ENCODE measurements around the gene OTOL1. TPM values are rescaled to one million over a fixed set of nuclear protein-coding genes. Genes with fewer than 3 reads are reported as not detected.

Gene OTOL1
- total RNA-seq, 1 donor from 2014 or later: not detected

DNA sequence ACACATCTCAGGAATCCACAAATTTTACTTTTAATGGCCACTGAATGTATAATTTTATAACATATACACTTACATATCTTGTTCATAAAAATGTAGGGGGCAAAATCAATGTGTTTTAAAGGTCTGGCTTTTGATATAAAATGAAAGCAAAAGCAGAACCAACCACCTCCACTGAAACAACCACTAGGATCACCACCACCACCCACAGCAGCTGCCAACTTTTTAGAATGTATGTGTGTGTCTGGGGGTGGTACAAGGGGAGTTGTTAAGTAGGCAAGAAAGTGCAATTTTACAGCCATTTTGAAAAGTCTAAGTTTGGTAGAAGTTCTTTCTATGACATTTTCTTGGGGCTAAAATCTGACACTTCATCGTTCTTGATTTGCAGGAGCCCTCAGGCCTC, 44.0 kb downstream of the OTOL1 start:
- DNase-seq (ENCODE audit: low spot score): no peak

- no peak for DNase-seq (ENCODE audit: low spot score)
Observed at GRCh38 chr3:161545824-161546223, 49.2 kb downstream of the OTOL1 start.

DNA sequence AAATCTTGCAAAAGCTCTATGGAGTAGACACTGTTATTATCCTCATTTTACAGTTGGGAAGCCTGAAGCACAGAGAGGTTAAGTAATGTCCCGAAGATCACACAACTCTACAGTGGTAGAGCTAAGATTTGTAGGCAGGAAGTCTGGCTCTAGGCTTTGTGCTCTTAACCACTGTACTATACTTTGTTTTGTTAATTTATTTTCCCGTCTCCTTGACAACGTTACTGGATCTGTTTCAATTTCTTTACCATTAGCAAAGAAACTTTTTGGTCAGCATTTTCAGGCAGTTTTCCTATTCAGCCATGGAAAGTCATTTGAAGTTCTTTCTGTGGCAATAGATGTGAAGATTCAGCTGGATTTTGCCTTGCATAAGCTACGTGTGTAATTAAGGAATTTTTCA, 51.7 kb downstream of the OTOL1 start:
- no peak for DNase-seq (ENCODE audit: low spot score)

DNA sequence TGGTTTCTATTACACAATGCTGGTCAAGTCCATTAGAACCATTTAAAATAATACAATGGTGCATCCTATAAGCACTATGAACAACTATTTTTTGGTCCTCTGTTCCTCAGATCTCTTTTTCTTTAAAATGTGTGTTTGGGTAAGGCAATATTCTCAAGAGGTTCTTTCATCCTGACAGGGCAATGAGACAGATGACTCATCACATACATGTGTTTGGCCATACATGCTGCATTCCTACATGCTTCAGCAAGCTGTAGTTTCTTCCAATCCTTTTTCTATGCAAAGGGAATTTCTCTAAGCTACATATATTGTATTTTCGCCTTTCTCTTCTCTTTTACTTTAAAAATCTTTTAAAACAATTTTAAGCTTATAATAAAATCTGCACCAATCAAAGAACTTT, 52.7 kb downstream of the OTOL1 start:
- no peak for DNase-seq (ENCODE audit: low spot score)

- no peak for DNase-seq (ENCODE audit: low spot score)
Observed at GRCh38 chr3:161550491-161551195, 54.0 kb downstream of the OTOL1 start.

DNA sequence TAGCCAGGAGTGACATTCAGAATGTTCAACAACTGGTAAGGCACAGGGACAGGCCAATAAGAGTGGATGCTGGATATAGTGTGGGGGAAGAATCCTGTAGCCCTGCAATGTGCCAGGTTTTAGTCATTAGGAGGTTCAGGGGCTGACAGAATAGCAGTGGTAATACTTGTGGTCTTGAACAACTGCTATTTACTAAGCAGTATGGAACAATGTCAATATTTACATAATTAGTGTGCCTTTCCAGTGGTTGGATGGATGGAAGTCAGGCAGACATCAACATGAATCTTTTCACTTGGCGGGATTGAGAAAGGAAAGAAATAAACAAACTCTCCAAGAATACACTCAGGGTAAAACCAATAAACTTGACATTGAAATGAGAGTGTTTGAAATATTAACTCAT, 55.1 kb downstream of the OTOL1 start:
- no peak for DNase-seq (ENCODE audit: low spot score)

DNA sequence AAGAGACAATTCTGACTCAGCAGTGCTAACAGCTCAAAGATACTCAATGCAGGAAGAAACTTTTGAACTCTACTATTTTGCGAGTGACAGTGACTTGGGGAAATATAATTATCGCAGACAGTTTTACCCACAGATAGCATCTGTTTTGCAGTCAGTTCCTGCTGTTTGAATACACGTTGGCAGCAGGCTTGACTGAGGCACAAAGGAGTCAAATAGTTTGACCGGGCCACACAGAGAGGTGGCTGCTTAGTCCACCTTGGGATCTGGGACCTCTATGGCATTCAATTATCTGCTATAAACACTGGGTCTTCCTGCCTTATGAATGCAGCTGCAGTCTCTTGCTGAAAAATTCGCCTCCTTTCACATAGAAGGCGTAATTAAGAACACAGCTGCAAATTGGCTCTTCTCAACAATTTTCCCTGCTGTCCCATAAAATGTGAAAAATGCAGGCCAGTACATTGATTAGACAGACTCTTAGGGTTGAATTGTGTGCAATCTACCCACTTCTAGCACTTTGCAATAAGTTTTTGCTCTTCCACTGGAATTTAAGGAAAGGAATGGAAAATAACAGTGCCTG, 56.5 kb downstream of the OTOL1 start:
- DNase-seq (ENCODE audit: low spot score): no peak

Other genes starting within 250 kb of the OTOL1 start
- 2.2 TPM for gene SPTSSB, start 125.3 kb upstream of the OTOL1 start, total RNA-seq (ENCODE audit: insufficient read depth, low replicate concordance)

All from umbilical cord (tissue), 2 donors.